Endothelial cell of umbilical vein (primary cell): ENCODE data around the gene MVB12B.

ENCODE experiments used
- CTCF ChIP-seq, 2 donors: IDR thresholded peaks; 1 replicate in 1 of 2; 2 replicates in 1 of 2; pipeline ENCODE4 v1.5.1; 2011; ENCODE audit warnings: low read length in 2 of 2, mild to moderate bottlenecking in 2 of 2, moderate library complexity in 2 of 2, control low read depth in 1 of 2, inconsistent platforms in 1 of 2, low read depth in 1 of 2; ENCODE audit not compliant: insufficient read depth in 1 of 2; ENCODE audit errors: extremely low read depth in 1 of 2
- MAX ChIP-seq: IDR thresholded peaks from 2 replicates; pipeline ENCODE4 v1.6.1; 2011; ENCODE audit not compliant: insufficient read depth, insufficient read length
- POLR2A ChIP-seq: IDR thresholded peaks from 2 replicates; pipeline ENCODE4 v1.6.1; 2012; ENCODE audit warnings: low read depth, mild to moderate bottlenecking, control low read depth, low read length
- POLR2AphosphoS5 ChIP-seq: IDR thresholded peaks from 2 replicates; pipeline ENCODE4 v1.6.1; 2012; ENCODE audit warnings: low read depth, mild to moderate bottlenecking, control low read depth, low read length, moderate library complexity; ENCODE audit not compliant: insufficient read depth

GRCh38 chr9:126423142-126423915, 96.7 kb downstream of the MVB12B start:
- TF ChIP-seq CTCF (IDR thresholded peaks at IDR 0.05; ENCODE audit: extremely low read depth in 1 of 2, insufficient read depth in 1 of 2, low read depth in 1 of 2, low read length in 2 of 2) (no peak), POLR2A (no peak), MAX (no peak), POLR2AphosphoS5 (no peak)
